ENCODE data around the gene CRIM1.

The CRIM1 gene

DNA sequence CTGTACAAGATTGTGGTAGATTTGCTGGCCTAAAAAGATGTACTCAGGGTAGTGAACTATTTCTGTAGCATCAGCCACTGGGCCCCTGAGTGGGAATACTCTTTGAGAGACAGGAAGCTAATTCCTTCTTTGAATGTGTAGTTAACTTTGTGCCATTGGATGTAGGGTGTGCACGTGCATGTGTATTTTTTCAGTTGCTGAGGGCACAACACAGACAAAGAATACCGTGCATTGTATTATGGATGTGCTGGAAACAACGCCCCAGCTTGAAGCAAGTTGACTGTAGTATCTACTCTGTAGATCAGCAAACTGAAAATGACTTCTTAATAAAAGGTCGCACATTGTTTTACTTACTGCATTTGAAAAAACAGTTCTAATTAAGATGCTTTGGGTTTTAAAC lies 14.1 kb downstream of the CRIM1 start:
- DNase-seq (ENCODE audit: low spot score) = no peak
- ChIA-PET CTCF (no interaction called here), POLR2A (ENCODE audit: low non-redundant PET) (no interaction called here)
- TF ChIP-seq, protein P1, sequence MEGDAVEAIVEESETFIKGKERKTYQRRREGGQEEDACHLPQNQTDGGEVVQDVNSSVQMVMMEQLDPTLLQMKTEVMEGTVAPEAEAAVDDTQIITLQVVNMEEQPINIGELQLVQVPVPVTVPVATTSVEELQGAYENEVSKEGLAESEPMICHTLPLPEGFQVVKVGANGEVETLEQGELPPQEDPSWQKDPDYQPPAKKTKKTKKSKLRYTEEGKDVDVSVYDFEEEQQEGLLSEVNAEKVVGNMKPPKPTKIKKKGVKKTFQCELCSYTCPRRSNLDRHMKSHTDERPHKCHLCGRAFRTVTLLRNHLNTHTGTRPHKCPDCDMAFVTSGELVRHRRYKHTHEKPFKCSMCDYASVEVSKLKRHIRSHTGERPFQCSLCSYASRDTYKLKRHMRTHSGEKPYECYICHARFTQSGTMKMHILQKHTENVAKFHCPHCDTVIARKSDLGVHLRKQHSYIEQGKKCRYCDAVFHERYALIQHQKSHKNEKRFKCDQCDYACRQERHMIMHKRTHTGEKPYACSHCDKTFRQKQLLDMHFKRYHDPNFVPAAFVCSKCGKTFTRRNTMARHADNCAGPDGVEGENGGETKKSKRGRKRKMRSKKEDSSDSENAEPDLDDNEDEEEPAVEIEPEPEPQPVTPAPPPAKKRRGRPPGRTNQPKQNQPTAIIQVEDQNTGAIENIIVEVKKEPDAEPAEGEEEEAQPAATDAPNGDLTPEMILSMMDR (conservative IDR thresholded peaks at IDR 0.05; ENCODE audit: low read depth) = no peak
- no peak overlapping the region for H3K27ac ChIP-seq

DNA sequence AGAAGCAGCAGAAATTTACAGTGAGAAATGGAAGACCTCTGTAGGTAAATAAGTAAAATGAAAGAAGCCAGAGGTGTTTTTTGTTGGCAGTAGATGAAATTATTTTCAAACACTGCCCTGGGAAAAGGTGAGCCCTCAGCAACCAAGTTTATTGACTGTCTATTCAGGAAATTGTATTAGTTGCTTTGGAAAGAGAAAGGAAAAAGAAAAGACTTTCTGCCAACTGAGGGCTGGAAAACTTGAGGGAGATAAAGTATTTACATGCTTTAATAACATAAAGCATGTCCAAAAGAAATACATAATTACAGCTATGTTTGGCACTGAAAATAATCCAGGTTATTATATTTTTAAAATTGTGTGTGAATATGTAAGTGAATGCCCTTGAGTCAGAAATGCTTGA lies 14.7 kb downstream of the CRIM1 start:
- DNase-seq (ENCODE audit: low spot score) = no peak
- CTCF ChIA-PET = interaction anchor here (0.6 to 0.9 kb wide), 2 partner anchors 9 to 91 kb away, joined by 3 to 4 read pairs; no protein-coding TSS in a partner anchor
- POLR2A ChIA-PET (ENCODE audit: low non-redundant PET) = no interaction called here

DNA sequence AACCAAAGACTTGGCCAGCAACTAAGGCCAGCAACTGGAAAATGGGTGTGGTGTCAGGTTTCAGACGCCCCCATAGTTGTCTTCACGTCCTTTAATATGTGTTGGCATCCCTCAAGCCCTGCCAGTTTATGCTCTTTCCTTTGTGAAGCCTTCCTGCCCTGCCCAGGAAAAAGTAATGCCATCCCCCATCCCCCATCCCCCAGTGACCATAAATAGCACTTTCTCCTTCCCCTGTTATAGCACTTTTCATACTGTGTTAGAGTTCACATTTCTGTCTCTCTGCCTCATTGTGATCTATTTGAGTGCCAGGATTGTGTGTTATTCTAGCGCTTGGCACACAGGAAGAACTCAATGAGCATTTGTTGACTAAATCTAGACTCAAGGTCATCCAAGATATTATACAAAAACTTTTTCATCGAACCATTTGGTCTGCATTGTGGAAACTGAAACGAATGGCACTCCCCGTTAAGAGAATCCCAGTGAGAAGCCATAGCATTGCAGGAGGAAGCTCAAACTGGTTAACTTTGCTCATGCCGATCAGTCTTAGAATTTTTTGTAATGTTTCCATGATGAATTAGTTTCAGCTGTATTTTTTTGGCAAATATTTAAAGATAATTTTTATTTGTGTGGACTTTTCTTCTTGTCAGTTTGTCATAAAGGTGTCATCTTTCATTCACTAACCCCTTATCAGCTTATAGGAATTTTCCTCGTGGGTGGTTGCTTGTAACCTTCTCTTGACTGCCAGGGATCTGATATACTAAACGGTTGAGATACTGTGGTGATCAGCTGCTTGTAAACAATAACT lies 15.7 kb downstream of the CRIM1 start:
- TF ChIP-seq, protein P1 (conservative IDR thresholded peaks at IDR 0.05; ENCODE audit: low read depth) = no peak
- no peak for DNase-seq (ENCODE audit: low spot score)
- ChIA-PET POLR2A (ENCODE audit: low non-redundant PET) (no interaction called here), CTCF (interaction anchor here (0.6 to 2.8 kb wide), 4 partner anchors 14 to 1083 kb away, joined by 3 to 8 read pairs (median 4); no protein-coding TSS in a partner anchor)
- peak overlapping the region; percentile 81 for H3K27ac ChIP-seq

More for the DNA sequence above, 14.7 kb downstream of the CRIM1 start:
- TF ChIP-seq, protein P1 (conservative IDR thresholded peaks at IDR 0.05; ENCODE audit: low read depth) = no peak
- no peak overlapping the region for H3K27ac ChIP-seq

DNA sequence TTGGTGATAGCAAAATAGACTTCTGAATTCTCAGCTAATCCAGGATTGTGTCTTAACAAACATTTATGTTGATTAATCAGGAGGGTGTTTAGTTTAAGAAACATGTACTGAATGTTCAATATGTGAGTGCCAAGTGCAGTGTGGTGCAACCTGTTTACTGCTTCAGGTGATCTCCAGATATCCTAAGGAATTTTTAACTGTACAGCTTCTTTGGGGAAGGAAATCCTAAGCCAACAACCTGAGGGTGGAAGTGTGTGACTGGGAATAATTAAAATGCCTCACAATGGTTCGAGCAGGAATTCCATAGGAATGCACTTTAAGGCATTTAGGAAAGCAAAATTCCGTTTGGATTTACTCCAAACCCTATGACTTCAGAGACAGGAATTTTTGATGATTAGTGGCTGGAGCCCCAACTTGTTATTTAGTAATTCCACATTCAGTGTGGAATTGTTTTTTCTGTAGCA lies 16.4 kb downstream of the CRIM1 start:
- DNase-seq (ENCODE audit: low spot score) = peak; percentile 79
- no peak overlapping the region for H3K27ac ChIP-seq
- POLR2A ChIA-PET (ENCODE audit: low non-redundant PET) = no interaction called here
- TF ChIP-seq, protein P1 (conservative IDR thresholded peaks at IDR 0.05; ENCODE audit: low read depth) = no peak
- CTCF ChIA-PET = interaction anchor here (0.6 to 2.8 kb wide), 3 partner anchors 14 to 1083 kb away, joined by 3 to 8 read pairs (median 4); no protein-coding TSS in a partner anchor

DNA sequence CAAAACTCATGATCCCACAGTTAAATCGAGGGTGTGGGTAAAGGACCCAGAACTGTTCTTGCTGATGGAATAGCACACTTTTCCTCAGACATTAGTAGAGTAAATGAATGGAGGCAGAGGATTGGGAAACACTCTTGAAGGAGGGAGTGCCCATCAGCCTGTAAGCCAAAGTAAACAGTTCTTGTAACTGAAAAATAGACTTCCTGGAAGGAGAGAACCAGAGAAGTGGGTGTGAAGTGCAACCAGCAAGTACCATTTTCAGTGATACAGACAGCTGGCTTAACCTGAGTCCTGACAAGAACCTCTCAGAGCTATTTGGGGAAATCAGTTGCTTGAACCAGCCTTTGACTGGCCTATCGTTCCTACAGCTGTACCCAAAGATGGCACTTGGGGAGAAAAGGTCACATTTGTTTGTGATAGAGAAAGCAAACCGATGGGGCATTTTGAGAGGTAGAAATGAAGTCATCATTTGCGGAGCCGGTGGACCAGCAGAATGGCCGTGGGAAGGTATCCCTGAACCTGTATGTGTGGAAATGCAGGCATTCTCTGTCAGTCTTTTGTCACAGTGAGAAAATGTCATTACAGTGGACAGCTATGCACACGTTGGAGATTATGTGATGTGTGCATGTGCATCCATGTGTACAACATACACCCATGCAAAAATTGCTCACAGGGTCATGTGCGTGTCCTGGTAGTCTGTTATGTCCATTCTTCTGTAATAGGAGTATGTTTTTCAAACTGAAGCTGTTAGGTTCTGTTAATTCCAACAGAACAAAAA lies 17.8 kb downstream of the CRIM1 start:
- TF ChIP-seq, protein P1 (conservative IDR thresholded peaks at IDR 0.05; ENCODE audit: low read depth) = no peak
- no peak for DNase-seq (ENCODE audit: low spot score)
- ChIA-PET POLR2A (ENCODE audit: low non-redundant PET) (no interaction called here), CTCF (interaction anchor here (0.6 to 2.8 kb wide), 2 partner anchors 16 to 113 kb away, joined by 3 to 8 read pairs; no protein-coding TSS in a partner anchor)
- H3K27ac ChIP-seq = peak overlapping the region; percentile 82

DNA sequence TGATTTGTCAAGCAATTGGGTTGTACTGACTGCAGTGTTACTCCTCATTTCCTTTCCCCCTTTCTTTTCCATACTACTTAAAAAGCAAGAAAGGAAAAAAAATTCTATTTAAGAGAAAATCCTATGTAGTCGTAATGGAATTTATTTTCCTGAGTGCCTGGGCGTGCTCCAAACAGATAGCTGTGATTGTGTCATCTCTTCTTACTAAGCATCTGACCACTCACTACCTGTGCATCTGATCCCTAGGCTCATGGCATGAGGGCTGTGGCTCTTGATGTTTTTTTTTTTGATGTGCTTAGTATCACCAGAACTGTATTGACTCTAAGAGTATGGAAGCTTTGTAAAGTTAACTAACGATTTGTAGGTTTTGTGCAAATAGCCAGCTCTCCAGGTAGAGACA lies 19.0 kb downstream of the CRIM1 start:
- H3K27ac ChIP-seq = no peak overlapping the region
- TF ChIP-seq, protein P1 (conservative IDR thresholded peaks at IDR 0.05; ENCODE audit: low read depth) = no peak
- ChIA-PET POLR2A (ENCODE audit: low non-redundant PET) (no interaction called here), CTCF (interaction anchor here (0.6 to 0.7 kb wide), 2 partner anchors 318 to 367 kb away, joined by 3 to 7 read pairs; no protein-coding TSS in a partner anchor)
- no peak for DNase-seq (ENCODE audit: low spot score)

Measured in RWPE1 (cell line).